H7 (cell line): ENCODE data around the gene PKP1. TPM values are rescaled to one million over a fixed set of nuclear protein-coding genes. Genes with fewer than 3 reads are reported as not detected.

Source experiments
- DNase-seq: peaks from one replicate; pipeline ENCODE4 v3.0.0; 2012
- H3K27me3 ChIP-seq: 2 replicates; pipeline ENCODE4 v1.6.0; 2011; ENCODE audit warnings: mild to moderate bottlenecking, low read length; ENCODE audit not compliant: control insufficient read depth, insufficient read depth
- H3K36me3 ChIP-seq: replicated peaks from 2 replicates; pipeline ENCODE4 v1.5.1; 2011; ENCODE audit warnings: low read length; ENCODE audit not compliant: control insufficient read depth, insufficient read depth
- H3K4me3 ChIP-seq: 2 replicates; pipeline ENCODE4 v1.5.1; 2011; ENCODE audit warnings: low read depth, mild to moderate bottlenecking, control low read depth, low read length, moderate library complexity; ENCODE audit not compliant: insufficient read depth
- total RNA-seq: library from RNA; depleted of rRNA; stranded (reverse); fragments of >200 nt; shearing (Covaris generic); gene quantifications from 2 replicates; pipeline ENCODE4 v1.2.3, GENCODE V29; 2014

The PKP1 gene
- total RNA-seq, 1 experiment from 2014 or later, result not detected

GRCh38 chr1:201283836-201284553 lies 689 bp downstream of the PKP1 start:
- Histone ChIP-seq H3K36me3 (no peaks in the 10 kb centered on the region), H3K27me3 (peaks cover 25% of the 10 kb centered on the region), H3K4me3 (no peak overlapping the region; the same call in 1 of the 2 replicates)
- peak; percentile 68 for DNase-seq

- Histone ChIP-seq H3K27me3 (peaks cover 25% of the 10 kb centered on the region), H3K4me3 (no peak overlapping the region), H3K36me3 (no peaks in the 10 kb centered on the region)
- DNase-seq, result no peak
Observed at GRCh38 chr1:201284636-201285035, 1.3 kb downstream of the PKP1 start.

- Histone ChIP-seq H3K36me3 (no peaks in the 10 kb centered on the region), H3K4me3 (no peak overlapping the region), H3K27me3 (peaks cover 25% of the 10 kb centered on the region)
- DNase-seq, result no peak
Observed at GRCh38 chr1:201285846-201286245, 2.5 kb downstream of the PKP1 start.

GRCh38 chr1:201286445-201286844 lies 3.1 kb downstream of the PKP1 start:
- no peak for DNase-seq
- Histone ChIP-seq H3K36me3 (no peaks in the 10 kb centered on the region), H3K4me3 (no peak overlapping the region), H3K27me3 (peaks cover 25% of the 10 kb centered on the region)

GRCh38 chr1:201288007-201288406 lies 4.7 kb downstream of the PKP1 start:
- Histone ChIP-seq H3K27me3 (peaks cover 17% of the 10 kb centered on the region), H3K36me3 (no peaks in the 10 kb centered on the region), H3K4me3 (no peak overlapping the region)
- no peak for DNase-seq

- H3K36me3 ChIP-seq, result no peaks in the 10 kb centered on the region
- peak; percentile 52 for DNase-seq
Observed at GRCh38 chr1:201288765-201289164, 5.5 kb downstream of the PKP1 start.

GRCh38 chr1:201290551-201290950 lies 7.2 kb downstream of the PKP1 start:
- no peak overlapping the region for H3K4me3 ChIP-seq
- no peaks in the 10 kb centered on the region for H3K36me3 ChIP-seq
- H3K27me3 ChIP-seq, result peaks cover 2% of the 10 kb centered on the region
- no peak for DNase-seq

More at GRCh38 chr1:201288765-201289164, 5.5 kb downstream of the PKP1 start:
- no peak overlapping the region for H3K4me3 ChIP-seq
- peaks cover 10% of the 10 kb centered on the region for H3K27me3 ChIP-seq

GRCh38 chr1:201291916-201292315 lies 8.6 kb downstream of the PKP1 start:
- Histone ChIP-seq H3K27me3 (no peaks in the 10 kb centered on the region; the same call in none of the 2 replicates), H3K36me3 (no peaks in the 10 kb centered on the region), H3K4me3 (no peak overlapping the region)
- DNase-seq, result no peak

- Histone ChIP-seq H3K27me3 (no peaks in the 10 kb centered on the region; the same call in 1 of the 2 replicates), H3K4me3 (no peak overlapping the region), H3K36me3 (no peaks in the 10 kb centered on the region)
- no peak for DNase-seq
Observed at GRCh38 chr1:201294876-201295275, 11.6 kb downstream of the PKP1 start.

GRCh38 chr1:201295346-201295745 lies 12.0 kb downstream of the PKP1 start:
- no peak overlapping the region for H3K4me3 ChIP-seq
- no peaks in the 10 kb centered on the region; the same call in 1 of the 2 replicates for H3K27me3 ChIP-seq
- no peak for DNase-seq
- H3K36me3 ChIP-seq, result no peaks in the 10 kb centered on the region

- no peak for DNase-seq
- no peak overlapping the region for H3K4me3 ChIP-seq
- no peaks in the 10 kb centered on the region for H3K36me3 ChIP-seq
- H3K27me3 ChIP-seq, result no peaks in the 10 kb centered on the region; the same call in 1 of the 2 replicates
Observed at GRCh38 chr1:201295861-201296260, 12.6 kb downstream of the PKP1 start.

GRCh38 chr1:201296352-201296751 lies 13.0 kb downstream of the PKP1 start:
- no peak for DNase-seq
- Histone ChIP-seq H3K36me3 (no peaks in the 10 kb centered on the region), H3K27me3 (no peaks in the 10 kb centered on the region; the same call in 1 of the 2 replicates), H3K4me3 (no peak overlapping the region)

GRCh38 chr1:201298396-201299381 lies 15.4 kb downstream of the PKP1 start:
- DNase-seq, result no peak
- Histone ChIP-seq H3K36me3 (no peaks in the 10 kb centered on the region), H3K27me3 (no peaks in the 10 kb centered on the region; the same call in 1 of the 2 replicates), H3K4me3 (no peak overlapping the region)

GRCh38 chr1:201299968-201300367 lies 16.7 kb downstream of the PKP1 start:
- DNase-seq, result no peak
- Histone ChIP-seq H3K27me3 (no peaks in the 10 kb centered on the region; the same call in 1 of the 2 replicates), H3K36me3 (no peaks in the 10 kb centered on the region), H3K4me3 (no peak overlapping the region)
